ENCODE measurements around the gene PLSCR5.

PLSCR5 gene

DNA sequence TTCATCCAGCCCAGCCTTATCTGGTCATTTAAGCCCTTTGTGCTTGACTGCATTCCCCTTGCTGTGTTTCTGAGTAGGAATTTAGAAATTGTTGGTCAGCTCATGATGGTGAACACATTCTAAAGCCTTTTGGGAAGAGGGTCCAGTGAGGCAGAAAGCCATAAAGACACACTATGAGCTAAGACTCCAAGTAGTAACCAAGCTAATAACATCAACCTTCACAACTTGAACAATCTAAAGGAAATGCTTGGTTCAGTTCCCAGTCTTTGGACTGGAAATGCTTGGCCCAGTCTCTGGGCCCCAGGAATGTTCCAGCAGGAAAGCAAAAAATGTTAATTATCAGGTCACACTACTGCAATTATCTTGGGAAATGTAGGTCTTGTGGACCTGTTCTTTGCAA is 68.5 kb downstream of the PLSCR5 start:
- no peaks in the 10 kb centered on the region for H3K27me3 Mint-ChIP-seq
- H3K9me3 Mint-ChIP-seq = no peaks in the 10 kb centered on the region
- H3K4me3 Mint-ChIP-seq = no peak overlapping the region
- H3K27ac Mint-ChIP-seq (ENCODE audit: low read depth) = no peak overlapping the region
- peaks cover 43% of the 10 kb centered on the region for H3K4me1 Mint-ChIP-seq
- no peak for DNase-seq (ENCODE audit: low spot score in 2 of 2)
- H3K36me3 Mint-ChIP-seq (ENCODE audit: insufficient read depth) = peaks cover 7% of the 10 kb centered on the region
- ATAC-seq (replicated peaks; ENCODE audit: extremely low read depth, poor library complexity, severe bottlenecking) = no peak
